ENCODE measurements around the gene SFI1.
"Not testable (repeated sequence)": the region's sequence is repeated elsewhere in the genome, so short reads cannot be mapped to it uniquely, and the experiment has no call there.

Gene SFI1

GRCh38 chr22:31586137-31586920 lies 90.0 kb downstream of the SFI1 start:
- Histone ChIP-seq H3K36me3 (peaks cover 38% of the 10 kb centered on the region), H3K27ac (peak overlapping the region; percentile 19), H3K4me1 (ENCODE audit: control insufficient read depth in 1 of 2, insufficient read depth in 1 of 2, low read depth in 1 of 2, low read length in 1 of 2) (peaks cover 36 to 37% of the 10 kb centered on the region in 2 experiments), H3K4me3 (ENCODE audit: low read depth in 1 of 2, low read length in 1 of 2) (no peak overlapping the region), H3K9me3 (no peaks in the 10 kb centered on the region), H3K27me3 (no peaks in the 10 kb centered on the region)
- TF ChIP-seq, protein P1, sequence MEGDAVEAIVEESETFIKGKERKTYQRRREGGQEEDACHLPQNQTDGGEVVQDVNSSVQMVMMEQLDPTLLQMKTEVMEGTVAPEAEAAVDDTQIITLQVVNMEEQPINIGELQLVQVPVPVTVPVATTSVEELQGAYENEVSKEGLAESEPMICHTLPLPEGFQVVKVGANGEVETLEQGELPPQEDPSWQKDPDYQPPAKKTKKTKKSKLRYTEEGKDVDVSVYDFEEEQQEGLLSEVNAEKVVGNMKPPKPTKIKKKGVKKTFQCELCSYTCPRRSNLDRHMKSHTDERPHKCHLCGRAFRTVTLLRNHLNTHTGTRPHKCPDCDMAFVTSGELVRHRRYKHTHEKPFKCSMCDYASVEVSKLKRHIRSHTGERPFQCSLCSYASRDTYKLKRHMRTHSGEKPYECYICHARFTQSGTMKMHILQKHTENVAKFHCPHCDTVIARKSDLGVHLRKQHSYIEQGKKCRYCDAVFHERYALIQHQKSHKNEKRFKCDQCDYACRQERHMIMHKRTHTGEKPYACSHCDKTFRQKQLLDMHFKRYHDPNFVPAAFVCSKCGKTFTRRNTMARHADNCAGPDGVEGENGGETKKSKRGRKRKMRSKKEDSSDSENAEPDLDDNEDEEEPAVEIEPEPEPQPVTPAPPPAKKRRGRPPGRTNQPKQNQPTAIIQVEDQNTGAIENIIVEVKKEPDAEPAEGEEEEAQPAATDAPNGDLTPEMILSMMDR (IDR thresholded peaks at IDR 0.05), result no peak

DNA sequence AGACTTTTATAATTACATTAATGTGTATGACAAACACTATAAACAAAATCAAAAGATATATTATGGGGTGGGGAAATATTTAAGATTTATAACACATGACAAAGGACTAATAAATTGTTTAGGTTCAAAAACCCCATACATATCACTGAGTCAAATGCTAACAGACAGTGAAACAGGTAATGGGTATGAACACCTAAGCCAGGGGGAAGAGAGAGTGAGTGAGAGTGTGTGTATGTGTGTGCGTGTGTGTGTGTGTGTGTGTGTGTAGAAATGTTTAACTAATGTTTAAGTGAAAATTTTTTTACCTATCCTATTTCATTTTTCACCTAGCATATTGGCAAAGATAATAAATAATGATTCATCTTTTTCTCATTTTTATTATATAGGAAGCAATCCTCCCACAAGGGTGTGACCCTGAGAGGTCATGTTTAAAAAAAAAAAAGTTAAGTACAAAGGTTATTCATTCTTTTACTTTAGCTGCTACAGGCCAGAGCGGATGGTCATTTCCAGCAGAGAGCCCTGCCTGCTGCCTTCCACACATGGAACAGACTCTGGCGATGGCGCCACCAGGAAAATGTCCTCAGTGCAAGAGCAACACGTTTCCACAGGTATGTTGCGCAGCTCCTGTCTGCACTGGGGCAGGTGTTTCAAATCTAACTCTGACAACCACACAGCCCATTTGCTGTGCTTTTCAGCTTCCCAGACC lies 92.8 kb downstream of the SFI1 start:
- H3K36me3 ChIP-seq, result peaks cover 34% of the 10 kb centered on the region
- peaks cover 28 to 29% of the 10 kb centered on the region in 2 experiments for H3K4me1 ChIP-seq (ENCODE audit: control insufficient read depth in 1 of 2, insufficient read depth in 1 of 2, low read depth in 1 of 2, low read length in 1 of 2)
- H3K27me3 ChIP-seq, result no peaks in the 10 kb centered on the region
- TF ChIP-seq, protein P1 (IDR thresholded peaks at IDR 0.05), result no peak
- H3K27ac ChIP-seq, result peak overlapping the region; percentile 48
- no peak overlapping the region for H3K4me3 ChIP-seq (ENCODE audit: low read depth in 1 of 2, low read length in 1 of 2)
- no peaks in the 10 kb centered on the region for H3K9me3 ChIP-seq

DNA sequence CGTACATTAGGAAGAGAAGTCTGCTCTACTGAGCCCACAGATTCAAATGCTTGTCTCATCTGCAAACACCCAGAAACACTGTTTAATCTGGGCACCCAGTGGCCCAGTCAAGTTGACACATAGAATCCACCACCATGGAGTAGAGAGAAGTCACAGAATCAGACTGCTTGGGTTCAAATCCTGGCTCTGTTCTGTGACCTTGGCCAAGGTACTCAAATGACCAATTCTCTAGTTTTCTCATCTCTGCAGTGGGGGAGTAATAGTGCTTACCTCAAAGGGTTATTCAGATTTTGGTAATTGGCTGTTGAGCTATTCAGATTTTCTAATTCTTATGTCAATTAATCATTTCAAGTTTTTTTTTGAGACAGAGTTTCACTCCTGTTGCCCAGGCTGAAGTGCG lies 93.8 kb downstream of the SFI1 start:
- H3K27ac ChIP-seq; H3K9me3 ChIP-seq; H3K27me3 ChIP-seq; H3K4me3 ChIP-seq (ENCODE audit: low read depth in 1 of 2, low read length in 1 of 2): not testable (repeated sequence)
- Histone ChIP-seq H3K36me3 (peaks cover 31% of the 10 kb centered on the region), H3K4me1 (ENCODE audit: control insufficient read depth in 1 of 2, insufficient read depth in 1 of 2, low read depth in 1 of 2, low read length in 1 of 2) (peaks cover 19 to 22% of the 10 kb centered on the region in 2 experiments)

GRCh38 chr22:31595271-31595670 lies 98.9 kb downstream of the SFI1 start:
- Histone ChIP-seq H3K27me3 (no peaks in the 10 kb centered on the region), H3K4me3 (ENCODE audit: low read depth in 1 of 2, low read length in 1 of 2) (no peak overlapping the region), H3K27ac (no peak overlapping the region), H3K4me1 (ENCODE audit: control insufficient read depth in 1 of 2, insufficient read depth in 1 of 2, low read depth in 1 of 2, low read length in 1 of 2) (no peaks in the 10 kb centered on the region), H3K9me3 (no peaks in the 10 kb centered on the region), H3K36me3 (peaks cover 16% of the 10 kb centered on the region)
- TF ChIP-seq, protein P1 (IDR thresholded peaks at IDR 0.05), result no peak

DNA sequence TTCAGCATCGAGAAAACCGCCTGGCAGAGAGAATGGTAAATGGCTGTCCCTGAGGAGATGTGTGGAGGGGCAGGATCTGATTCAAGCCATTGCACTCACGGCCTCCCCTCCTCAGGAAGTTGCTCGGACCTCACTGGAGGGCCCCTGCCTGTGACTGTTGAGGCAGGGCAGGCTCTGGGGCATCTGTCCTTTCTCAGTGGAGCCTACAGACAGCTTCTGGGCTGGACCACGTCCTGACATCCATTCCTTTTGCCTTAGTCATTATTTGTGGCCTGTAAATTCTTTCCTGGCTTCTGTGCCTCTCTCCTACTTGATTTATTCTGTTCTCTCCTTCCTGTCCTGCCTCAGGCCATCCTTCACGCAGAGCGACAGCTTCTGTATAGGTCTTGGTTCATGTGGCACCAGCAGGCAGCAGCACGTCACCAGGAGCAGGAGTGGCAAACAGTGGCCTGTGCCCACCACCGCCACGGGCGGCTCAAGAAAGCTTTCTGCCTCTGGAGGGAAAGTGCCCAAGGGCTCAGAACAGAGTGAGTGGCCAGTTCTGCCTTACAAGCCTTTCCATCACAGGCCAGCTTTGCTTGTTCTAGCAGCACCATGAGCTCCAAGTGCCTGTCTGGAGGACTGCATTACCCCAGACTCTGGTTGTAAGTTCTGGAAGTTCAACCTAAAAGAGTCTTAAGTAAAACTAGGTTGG lies 106.1 kb downstream of the SFI1 start:
- Histone ChIP-seq H3K36me3 (peaks cover 49% of the 10 kb centered on the region), H3K27ac (no peak overlapping the region), H3K4me1 (ENCODE audit: control insufficient read depth in 1 of 2, insufficient read depth in 1 of 2, low read depth in 1 of 2, low read length in 1 of 2) (no peaks in the 10 kb centered on the region), H3K4me3 (ENCODE audit: low read depth in 1 of 2, low read length in 1 of 2) (no peak overlapping the region), H3K27me3 (no peaks in the 10 kb centered on the region), H3K9me3 (no peaks in the 10 kb centered on the region)
- TF ChIP-seq, protein P1 (IDR thresholded peaks at IDR 0.05), result no peak
